OCI-LY3 (cell line): ENCODE measurements around the gene DUSP16.

Source experiments
- EZH2phosphoT487 ChIP-seq: fragments of 200-600 bp; shearing (Covaris generic); IDR thresholded peaks from 2 replicates; pipeline ENCODE4 v1.6.1; 2018; ENCODE audit warnings: antibody characterized with exemption, mixed run types, low read depth
- TF ChIP-seq, protein P1 (sequence below): fragments of 200-600, 300-600 bp; sonication (generic); IDR thresholded peaks from 2 replicates; pipeline ENCODE4 v1.5.1; 2014; ENCODE audit warnings: antibody characterized with exemption, low read length, low read depth

GRCh38 chr12:12443431-12443878, 119.2 kb downstream of the DUSP16 start:
- TF ChIP-seq, protein P1, sequence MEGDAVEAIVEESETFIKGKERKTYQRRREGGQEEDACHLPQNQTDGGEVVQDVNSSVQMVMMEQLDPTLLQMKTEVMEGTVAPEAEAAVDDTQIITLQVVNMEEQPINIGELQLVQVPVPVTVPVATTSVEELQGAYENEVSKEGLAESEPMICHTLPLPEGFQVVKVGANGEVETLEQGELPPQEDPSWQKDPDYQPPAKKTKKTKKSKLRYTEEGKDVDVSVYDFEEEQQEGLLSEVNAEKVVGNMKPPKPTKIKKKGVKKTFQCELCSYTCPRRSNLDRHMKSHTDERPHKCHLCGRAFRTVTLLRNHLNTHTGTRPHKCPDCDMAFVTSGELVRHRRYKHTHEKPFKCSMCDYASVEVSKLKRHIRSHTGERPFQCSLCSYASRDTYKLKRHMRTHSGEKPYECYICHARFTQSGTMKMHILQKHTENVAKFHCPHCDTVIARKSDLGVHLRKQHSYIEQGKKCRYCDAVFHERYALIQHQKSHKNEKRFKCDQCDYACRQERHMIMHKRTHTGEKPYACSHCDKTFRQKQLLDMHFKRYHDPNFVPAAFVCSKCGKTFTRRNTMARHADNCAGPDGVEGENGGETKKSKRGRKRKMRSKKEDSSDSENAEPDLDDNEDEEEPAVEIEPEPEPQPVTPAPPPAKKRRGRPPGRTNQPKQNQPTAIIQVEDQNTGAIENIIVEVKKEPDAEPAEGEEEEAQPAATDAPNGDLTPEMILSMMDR, result no peak
- TF ChIP-seq EZH2phosphoT487, result no peak
